Thyroid gland (tissue), 4 donors: Measurements from ENCODE around the gene TP73.

Source experiments
- CTCF ChIP-seq, 6 experiments: fragments of 200-600 bp in 3 of 6; fragments of 450-650 bp in 3 of 6; sonication (generic) in 3 of 6; IDR thresholded peaks; one replicate each; pipeline ENCODE4 v1.5.1; 2016 to 2019; ENCODE audit warnings: antibody characterized with exemption in 6 of 6, mild to moderate bottlenecking in 2 of 6, inconsistent platforms in 1 of 6, moderate library complexity in 1 of 6
- POLR2A ChIP-seq, 2 donors: fragments of 450-650 bp; IDR thresholded peaks; one replicate each; pipeline ENCODE4 v1.6.1; 2017; ENCODE audit warnings: antibody characterized with exemption in 2 of 2, mild to moderate bottlenecking in 2 of 2, moderate library complexity in 1 of 2

GRCh38 chr1:3663999-3664699, 11.8 kb downstream of the TP73 start:
- TF ChIP-seq CTCF (IDR thresholded peaks at IDR 0.05) (no peak), POLR2A (IDR thresholded peaks at IDR 0.05) (no peak)
